PC-9 (cell line): ENCODE measurements around the gene MCCD1. TPM values are rescaled to one million over a fixed set of nuclear protein-coding genes. Genes with fewer than 3 reads are reported as not detected.

Experiments
- BruUV-seq: library from RNA; stranded (reverse); fragments of 400-500 nt; replicated peaks from 2 replicates; lab custom pipeline; 2021; lab: Mats Ljungman, UMichigan
- CTCF ChIA-PET: fragments of 300-600 bp; sonication (Branson Sonifier 250); formaldehyde crosslinking; loops from one replicate; lab custom pipeline; 2022; ENCODE audit warnings: antibody characterized with exemption; lab: Charles Lee
- POLR2A ChIA-PET: fragments of 300-600 bp; sonication (Branson Sonifier 250); formaldehyde crosslinking; loops from one replicate; lab custom pipeline; 2022; ENCODE audit warnings: antibody characterized with exemption; ENCODE audit not compliant: unreplicated experiment; lab: Charles Lee
- DNase-seq, 2 experiments: peaks; one replicate each; pipeline versions ENCODE4 v3.0.0 to v3.0.0-alpha.2; 2015 to 2022; ENCODE audit warnings: mixed read lengths in 1 of 2
- H2AFZ ChIP-seq: fragments of 200-600 bp; sonication (generic); 2 replicates; pipeline ENCODE4 v1.8.1; 2017; ENCODE audit warnings: antibody characterized with exemption
- H3F3A ChIP-seq: fragments of 200-600 bp; sonication (generic); 2 replicates; pipeline ENCODE4 v1.8.1; 2017; ENCODE audit warnings: antibody characterized with exemption, mild to moderate bottlenecking, low read depth; ENCODE audit not compliant: insufficient read depth
- H3K27ac ChIP-seq: fragments of 200-600 bp; sonication (generic); 2 replicates; pipeline ENCODE4 v1.6.1; 2016; ENCODE audit warnings: mixed run types
- H3K27me3 ChIP-seq: fragments of 200-600 bp; sonication (generic); 2 replicates; pipeline ENCODE4 v1.6.1; 2016; ENCODE audit warnings: low read depth, mixed run types; ENCODE audit not compliant: insufficient read depth
- H3K36me3 ChIP-seq: fragments of 200-600 bp; sonication (generic); 2 replicates; pipeline ENCODE4 v1.6.1; 2016; ENCODE audit warnings: low read depth, mixed run types
- H3K4me1 ChIP-seq: fragments of 200-600 bp; sonication (generic); replicated peaks from 2 replicates; pipeline ENCODE4 v1.6.1; 2016; ENCODE audit warnings: mixed run types; ENCODE audit not compliant: insufficient read depth
- H3K4me2 ChIP-seq: fragments of 200-600 bp; sonication (generic); 2 replicates; pipeline ENCODE4 v1.6.1; 2017; ENCODE audit warnings: mixed run types
- H3K4me3 ChIP-seq: fragments of 200-600 bp; sonication (generic); 2 replicates; pipeline ENCODE4 v1.6.1; 2016; ENCODE audit warnings: mixed run types
- H3K79me2 ChIP-seq: fragments of 200-600 bp; sonication (generic); 2 replicates; pipeline ENCODE4 v1.6.1; 2017; ENCODE audit warnings: low read depth, mixed run types
- H3K9me2 ChIP-seq: fragments of 200-600 bp; sonication (generic); 2 replicates; pipeline ENCODE4 v1.8.1; 2017; ENCODE audit warnings: mild to moderate bottlenecking; ENCODE audit not compliant: insufficient read depth
- H3K9me3 ChIP-seq: fragments of 200-600 bp; sonication (generic); 2 replicates; pipeline ENCODE4 v1.8.1; 2016; ENCODE audit warnings: low read depth; ENCODE audit not compliant: insufficient read depth
- H4K20me1 ChIP-seq: fragments of 200-600 bp; sonication (generic); 2 replicates; pipeline ENCODE4 v1.8.1; 2017; ENCODE audit not compliant: insufficient read depth
- EZH2 ChIP-seq: fragments of 200-600 bp; sonication (generic); IDR thresholded peaks from 2 replicates; pipeline ENCODE4 v1.8.0; 2017; ENCODE audit warnings: antibody characterized with exemption, low read depth
- intact Hi-C: fragments of 100-400 bp; cut with micrococcal nuclease; formaldehyde crosslinking; loops from one replicate; pipeline ENCODE4 v1.10.0; 2022; ENCODE audit not compliant: unreplicated experiment
- total RNA-seq: library from RNA; stranded (reverse); gene quantifications from 2 replicates; pipeline ENCODE4 v1.2.3, GENCODE V29; 2021
- TF ChIP-seq, protein P1 (sequence below): fragments of 200-600 bp; sonication (generic); conservative IDR thresholded peaks from 2 replicates; pipeline ENCODE4 v1.6.1; 2017; ENCODE audit warnings: mixed run types, antibody characterized with exemption, mild to moderate bottlenecking, moderate library complexity

The MCCD1 gene
- total RNA-seq, 1 experiment from 2014 or later, result not detected

DNA sequence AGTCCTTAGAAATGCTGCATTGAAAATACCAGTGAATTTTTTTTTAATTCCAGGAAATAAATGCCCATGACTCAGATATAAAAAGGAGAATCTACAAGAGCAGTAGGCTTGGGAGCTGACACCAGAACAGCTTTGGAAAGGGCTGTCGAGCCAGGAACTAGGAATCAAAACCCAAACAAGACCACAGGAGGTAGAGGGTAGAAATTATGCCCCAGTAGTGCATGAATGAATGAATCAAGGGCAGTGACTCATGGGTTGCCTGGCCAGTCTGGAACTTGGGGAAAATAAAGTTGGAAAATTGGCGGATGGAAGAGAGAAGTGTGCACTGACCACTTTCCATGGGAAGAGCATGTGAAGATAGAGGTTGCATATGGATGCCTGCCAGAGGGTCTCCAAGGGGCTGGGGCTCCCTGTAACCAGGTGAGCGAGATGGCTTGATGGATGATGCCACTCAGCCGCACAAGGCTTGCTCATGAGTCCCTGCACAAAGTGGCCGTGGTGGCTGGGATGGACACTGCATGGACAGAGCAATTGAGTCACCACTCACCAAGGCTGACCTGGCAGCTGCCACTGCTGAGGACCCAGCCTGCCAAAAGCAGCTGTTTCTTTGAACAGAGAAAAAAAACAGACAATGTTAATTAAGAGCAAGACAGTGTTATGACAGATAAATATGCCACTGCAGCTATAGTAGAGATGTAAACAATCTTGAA, 15.2 kb upstream of the MCCD1 start:
- no peaks in the 10 kb centered on the region for H4K20me1 ChIP-seq
- ChIA-PET CTCF (no interaction called here), POLR2A (interaction anchor here (0.7 kb wide), 1 partner anchor 29 kb away, joined by 5 read pairs; no protein-coding TSS in a partner anchor)
- H3K4me3 ChIP-seq, result no peak overlapping the region
- H3F3A ChIP-seq, result peaks cover 7% of the 10 kb centered on the region; the same call in 1 of the 2 replicates
- TF ChIP-seq EZH2, result no peak
- TF ChIP-seq, protein P1, sequence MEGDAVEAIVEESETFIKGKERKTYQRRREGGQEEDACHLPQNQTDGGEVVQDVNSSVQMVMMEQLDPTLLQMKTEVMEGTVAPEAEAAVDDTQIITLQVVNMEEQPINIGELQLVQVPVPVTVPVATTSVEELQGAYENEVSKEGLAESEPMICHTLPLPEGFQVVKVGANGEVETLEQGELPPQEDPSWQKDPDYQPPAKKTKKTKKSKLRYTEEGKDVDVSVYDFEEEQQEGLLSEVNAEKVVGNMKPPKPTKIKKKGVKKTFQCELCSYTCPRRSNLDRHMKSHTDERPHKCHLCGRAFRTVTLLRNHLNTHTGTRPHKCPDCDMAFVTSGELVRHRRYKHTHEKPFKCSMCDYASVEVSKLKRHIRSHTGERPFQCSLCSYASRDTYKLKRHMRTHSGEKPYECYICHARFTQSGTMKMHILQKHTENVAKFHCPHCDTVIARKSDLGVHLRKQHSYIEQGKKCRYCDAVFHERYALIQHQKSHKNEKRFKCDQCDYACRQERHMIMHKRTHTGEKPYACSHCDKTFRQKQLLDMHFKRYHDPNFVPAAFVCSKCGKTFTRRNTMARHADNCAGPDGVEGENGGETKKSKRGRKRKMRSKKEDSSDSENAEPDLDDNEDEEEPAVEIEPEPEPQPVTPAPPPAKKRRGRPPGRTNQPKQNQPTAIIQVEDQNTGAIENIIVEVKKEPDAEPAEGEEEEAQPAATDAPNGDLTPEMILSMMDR, result no peak
- peaks cover 16% of the 10 kb centered on the region for H3K4me1 ChIP-seq
- H3K9me3 ChIP-seq, result no peaks in the 10 kb centered on the region
- 0 out of 2 replicates have a peak, but pooled peaks cover 3% of the 10 kb centered on the region for H3K36me3 ChIP-seq
- peak overlapping the region; percentile 23; the same call in 1 of the 2 replicates for H3K4me2 ChIP-seq
- H3K27me3 ChIP-seq, result no peaks in the 10 kb centered on the region
- H3K9me2 ChIP-seq, result no peaks in the 10 kb centered on the region
- no peak overlapping the region for H2AFZ ChIP-seq
- no peak overlapping the region for H3K27ac ChIP-seq
- H3K79me2 ChIP-seq, result no peaks in the 10 kb centered on the region
- DNase-seq, result no peak
- BruUV-seq, result no TSS peak
- intact Hi-C loops, result no loop called here

DNA sequence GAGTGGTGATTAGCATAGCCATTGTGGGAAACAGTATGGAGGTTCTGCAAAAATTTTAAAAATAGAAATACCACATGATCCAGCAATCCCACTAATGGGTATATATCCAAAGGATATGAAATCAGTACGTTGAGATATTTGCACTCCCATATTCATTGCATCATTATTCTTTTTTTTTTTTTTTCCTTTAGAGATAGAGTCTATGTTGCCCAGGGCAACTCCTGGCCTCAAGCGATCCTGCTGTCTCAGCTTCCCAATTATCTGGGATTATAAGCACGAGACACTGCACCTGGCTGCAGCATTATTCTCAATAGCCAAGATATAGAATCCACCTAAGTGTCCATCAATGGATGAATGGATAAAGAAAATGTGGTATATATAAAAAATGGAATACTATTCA, 6.9 kb upstream of the MCCD1 start:
- TF ChIP-seq EZH2, result no peak
- TF ChIP-seq, protein P1, result no peak
- H4K20me1 ChIP-seq, result no peaks in the 10 kb centered on the region
- no peaks in the 10 kb centered on the region for H3K9me3 ChIP-seq
- BruUV-seq, result no TSS peak
- intact Hi-C loops, result no loop called here
- H3K4me3 ChIP-seq, result no peak overlapping the region
- H3K4me1 ChIP-seq, result 0 out of 2 replicates have a peak, but pooled peaks cover 7% of the 10 kb centered on the region
- H2AFZ ChIP-seq, result no peak overlapping the region
- H3K9me2 ChIP-seq, result no peaks in the 10 kb centered on the region
- ChIA-PET CTCF (no interaction called here), POLR2A (no interaction called here)
- no peak overlapping the region for H3K4me2 ChIP-seq
- H3K27ac ChIP-seq, result no peak overlapping the region
- H3K79me2 ChIP-seq, result no peaks in the 10 kb centered on the region
- no peaks in the 10 kb centered on the region for H3K27me3 ChIP-seq
- no peak for DNase-seq
- H3K36me3 ChIP-seq, result no peaks in the 10 kb centered on the region
- H3F3A ChIP-seq, result peaks cover 1% of the 10 kb centered on the region; the same call in 1 of the 2 replicates

DNA sequence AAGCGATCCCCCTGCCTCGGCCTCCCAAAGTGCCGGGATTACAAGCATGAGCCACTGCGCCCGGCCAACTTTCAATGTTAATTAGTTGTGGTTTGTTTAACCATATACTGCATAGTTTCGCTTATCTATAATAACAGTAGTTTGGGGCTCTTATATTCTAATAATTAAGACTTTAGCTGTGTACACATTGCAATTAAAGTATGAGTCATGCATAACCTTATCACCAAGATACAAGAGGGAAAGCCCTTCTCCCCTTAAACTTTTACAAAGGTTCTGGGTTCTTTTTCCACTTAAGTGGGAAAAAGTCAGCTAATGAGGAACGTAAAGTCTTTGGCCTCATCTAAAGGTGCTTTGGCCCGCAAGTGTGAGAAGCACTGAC, 3.2 kb upstream of the MCCD1 start:
- DNase-seq, result no peak
- H2AFZ ChIP-seq, result no peak overlapping the region
- 0 out of 2 replicates have a peak, but pooled peaks cover 7% of the 10 kb centered on the region for H3K4me1 ChIP-seq
- H3K36me3 ChIP-seq, result peaks cover under 1% of the 10 kb centered on the region; the same call in 1 of the 2 replicates
- no peaks in the 10 kb centered on the region for H3K9me3 ChIP-seq
- ChIA-PET POLR2A (interaction anchor here (0.6 kb wide), 1 partner anchor 1898 kb away, joined by 3 read pairs; no protein-coding TSS in a partner anchor), CTCF (no interaction called here)
- no peaks in the 10 kb centered on the region for H3K9me2 ChIP-seq
- no peak for TF ChIP-seq EZH2
- TF ChIP-seq, protein P1, result no peak
- H3K27me3 ChIP-seq, result no peaks in the 10 kb centered on the region
- no peaks in the 10 kb centered on the region for H3K79me2 ChIP-seq
- H3K27ac ChIP-seq, result no peak overlapping the region
- intact Hi-C loops, result loop anchor here (5.0 kb wide), 1 partner anchor 33 kb away; no protein-coding TSS in a partner anchor
- H3F3A ChIP-seq, result peaks cover 21% of the 10 kb centered on the region
- peaks cover 11% of the 10 kb centered on the region; the same call in 1 of the 2 replicates for H4K20me1 ChIP-seq
- no peak overlapping the region for H3K4me3 ChIP-seq
- no TSS peak for BruUV-seq
- no peak overlapping the region for H3K4me2 ChIP-seq
